Epithelial cell of esophagus (primary cell): ENCODE data around the gene TIMM50.

ENCODE experiments used
- DNase-seq: peaks from one replicate; pipeline ENCODE4 v3.0.0; 2010; ENCODE audit warnings: low read depth
- H3K4me3 ChIP-seq: 2 replicates; pipeline ENCODE4 v1.5.1; 2011; ENCODE audit warnings: mild to moderate bottlenecking, low read length, control low read depth
- TF ChIP-seq, protein P1 (sequence below): IDR thresholded peaks from 2 replicates; pipeline ENCODE4 v1.5.1; 2011; ENCODE audit warnings: low read depth, mild to moderate bottlenecking, low read length, control low read depth, inconsistent platforms; ENCODE audit not compliant: insufficient read depth; ENCODE audit errors: missing control alignments

The TIMM50 gene

DNA sequence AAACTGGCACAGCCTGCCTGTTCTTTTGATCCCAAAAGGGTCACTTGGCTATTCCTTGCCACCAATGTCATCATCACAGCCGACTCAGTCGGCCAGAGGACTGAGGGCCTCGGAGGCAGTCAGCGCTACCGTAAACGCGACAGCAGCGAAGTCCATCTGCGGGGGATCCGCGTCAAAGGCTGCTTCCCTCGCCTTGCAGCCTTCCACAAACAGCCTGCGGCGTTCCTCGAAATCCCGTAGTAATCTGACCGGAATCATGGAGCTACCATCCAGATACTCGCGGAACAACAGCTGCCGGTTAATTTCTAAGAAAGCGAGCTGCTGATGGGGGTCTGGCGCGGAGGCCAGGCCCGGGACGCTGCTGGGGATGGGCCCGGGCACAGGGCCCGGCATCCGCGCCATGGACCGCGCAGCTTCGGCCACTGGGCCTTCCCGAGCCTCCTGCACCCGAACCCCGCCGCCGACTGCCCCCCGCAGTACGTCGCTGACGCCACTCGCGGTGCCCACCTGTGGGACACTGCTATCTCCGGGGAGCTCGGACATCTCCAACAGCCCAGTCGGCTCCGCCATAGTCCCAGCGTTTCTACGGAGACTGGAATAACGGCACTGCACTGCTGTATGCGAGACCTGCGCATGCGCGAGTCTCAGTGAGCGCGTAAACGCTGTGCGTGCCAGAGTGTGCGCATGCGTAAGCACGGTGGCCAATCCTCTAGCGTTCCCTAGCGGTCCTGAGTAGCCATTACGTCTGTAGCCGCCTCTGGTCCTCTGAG, 51.8 kb downstream of the TIMM50 start, which contains the start of gene EID2B:
Gene EID2B (minus strand): TSS at position 620 of the 770 bp plus-strand sequence. CDS start 50 bp downstream, at position 570.
- TF ChIP-seq, protein P1, sequence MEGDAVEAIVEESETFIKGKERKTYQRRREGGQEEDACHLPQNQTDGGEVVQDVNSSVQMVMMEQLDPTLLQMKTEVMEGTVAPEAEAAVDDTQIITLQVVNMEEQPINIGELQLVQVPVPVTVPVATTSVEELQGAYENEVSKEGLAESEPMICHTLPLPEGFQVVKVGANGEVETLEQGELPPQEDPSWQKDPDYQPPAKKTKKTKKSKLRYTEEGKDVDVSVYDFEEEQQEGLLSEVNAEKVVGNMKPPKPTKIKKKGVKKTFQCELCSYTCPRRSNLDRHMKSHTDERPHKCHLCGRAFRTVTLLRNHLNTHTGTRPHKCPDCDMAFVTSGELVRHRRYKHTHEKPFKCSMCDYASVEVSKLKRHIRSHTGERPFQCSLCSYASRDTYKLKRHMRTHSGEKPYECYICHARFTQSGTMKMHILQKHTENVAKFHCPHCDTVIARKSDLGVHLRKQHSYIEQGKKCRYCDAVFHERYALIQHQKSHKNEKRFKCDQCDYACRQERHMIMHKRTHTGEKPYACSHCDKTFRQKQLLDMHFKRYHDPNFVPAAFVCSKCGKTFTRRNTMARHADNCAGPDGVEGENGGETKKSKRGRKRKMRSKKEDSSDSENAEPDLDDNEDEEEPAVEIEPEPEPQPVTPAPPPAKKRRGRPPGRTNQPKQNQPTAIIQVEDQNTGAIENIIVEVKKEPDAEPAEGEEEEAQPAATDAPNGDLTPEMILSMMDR: peak; percentile 98

DNA sequence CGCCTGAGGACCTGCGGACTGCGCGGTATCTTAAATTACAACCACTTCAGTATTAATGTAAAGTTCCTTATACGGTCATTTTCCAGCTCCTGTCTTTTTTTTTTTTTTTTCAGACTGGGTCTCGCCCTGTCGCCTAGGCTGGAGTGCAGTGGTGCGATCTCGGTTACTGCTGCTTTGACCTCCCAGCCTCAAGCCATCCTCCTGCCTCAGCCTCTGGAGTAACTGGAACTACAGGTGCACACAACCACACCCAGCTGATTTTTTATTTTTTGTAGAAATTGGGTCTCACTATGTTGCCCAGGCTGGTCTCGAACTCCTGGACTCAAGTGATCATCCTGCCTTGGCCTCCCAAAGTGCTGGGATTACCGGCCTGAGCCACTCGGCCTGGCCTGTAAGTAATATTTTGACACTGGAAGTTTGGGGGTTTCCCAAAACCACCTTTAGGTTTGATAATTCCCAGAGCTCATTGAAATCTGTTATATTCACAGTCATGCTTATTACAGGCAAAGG, 52.4 kb downstream of the TIMM50 start:
- TF ChIP-seq, protein P1: no peak
- no peak for DNase-seq
- no peak overlapping the region for H3K4me3 ChIP-seq

More for the DNA sequence above, 51.8 kb downstream of the TIMM50 start, which contains the start of gene EID2B:
- peak; percentile 95 for DNase-seq
- H3K4me3 ChIP-seq: peak within 1 kb of the TSS; percentile 84

DNA sequence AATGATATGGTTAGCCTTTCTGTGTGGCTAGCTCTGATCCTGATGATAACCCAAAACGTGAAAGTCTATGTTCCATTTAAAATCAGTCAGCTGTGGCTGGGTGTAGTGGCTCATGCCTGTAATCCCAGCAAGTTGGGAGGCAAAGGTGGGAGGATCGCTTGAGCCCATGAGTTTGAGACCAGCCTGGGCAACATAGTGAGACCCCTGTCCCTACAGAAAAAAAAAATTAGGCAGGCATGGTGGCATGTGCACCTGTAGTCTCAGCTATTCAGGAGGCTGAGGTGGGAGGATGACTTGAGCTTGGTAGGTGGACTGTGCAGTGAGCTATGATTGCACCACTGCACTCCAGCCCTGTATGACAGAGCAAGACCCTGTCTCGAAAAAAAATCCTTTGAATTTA, 53.2 kb downstream of the TIMM50 start:
- no peak overlapping the region for H3K4me3 ChIP-seq
- DNase-seq: no peak
- TF ChIP-seq, protein P1: no peak

DNA sequence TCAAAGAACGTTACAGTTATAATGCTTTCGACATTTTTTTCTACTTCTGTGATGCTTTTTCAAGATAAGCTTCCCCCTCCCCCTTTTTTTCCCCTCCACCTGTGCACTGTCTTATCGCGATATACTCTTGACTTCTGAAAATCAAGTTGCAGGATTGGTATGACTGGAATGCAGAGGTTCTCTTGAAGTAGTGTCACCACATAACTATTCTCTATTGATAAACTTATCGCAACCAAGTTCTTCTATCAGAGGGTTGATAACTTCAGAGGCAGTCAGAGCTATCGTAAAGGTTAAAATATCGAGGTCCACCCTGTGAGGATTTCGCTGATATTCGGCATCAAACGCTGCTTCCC, 58.5 kb downstream of the TIMM50 start:
- peak overlapping the region; percentile 88 for H3K4me3 ChIP-seq
- DNase-seq: no peak
- TF ChIP-seq, protein P1: no peak

DNA sequence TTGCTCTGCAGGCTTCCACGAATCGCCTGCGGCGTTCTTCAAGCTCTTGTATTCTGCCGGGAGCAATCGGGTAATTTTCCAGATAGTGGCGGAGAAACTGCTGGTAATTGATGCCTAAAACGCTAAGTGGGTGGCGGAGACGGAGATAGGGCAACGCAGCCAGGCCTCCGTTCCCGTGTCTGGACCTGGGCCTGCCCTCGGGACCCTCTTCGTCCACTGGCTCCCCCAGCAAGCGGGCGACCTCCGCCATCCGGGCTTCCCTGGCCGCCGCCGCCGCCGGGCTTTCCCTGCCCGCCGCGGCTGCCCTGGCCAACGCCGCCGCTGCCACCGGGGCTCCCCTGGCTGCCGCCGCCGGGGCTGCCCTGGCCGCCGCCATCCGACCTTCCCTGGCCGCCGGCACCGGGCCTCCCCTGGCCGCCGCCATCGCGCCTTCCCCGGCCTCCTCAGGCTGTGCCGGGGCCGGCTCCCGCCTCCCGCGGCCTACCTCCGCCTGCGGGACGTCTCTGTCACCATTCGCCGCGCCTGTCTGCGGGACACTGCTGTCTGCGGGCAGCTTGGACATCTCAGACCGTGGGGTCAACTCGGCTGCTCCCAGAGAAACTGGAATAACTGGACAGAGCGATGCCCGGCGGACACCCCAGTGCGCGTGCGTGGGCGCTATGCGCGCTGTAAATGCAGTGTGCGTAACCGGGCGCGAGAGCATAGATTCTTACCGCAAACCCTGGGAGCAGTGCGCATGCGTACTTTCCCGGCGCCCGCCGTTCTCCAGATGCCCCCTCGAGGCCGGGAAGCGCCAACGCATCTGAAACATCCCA, 59.1 kb downstream of the TIMM50 start, which contains the start of gene EID2:
Gene EID2 (minus strand): TSS at position 644 of the 815 bp plus-strand sequence. CDS start 82 bp downstream, at position 562.
- DNase-seq: peak; percentile 94
- peak within 1 kb of the TSS; percentile 88 for H3K4me3 ChIP-seq
- TF ChIP-seq, protein P1: peak; percentile 84

DNA sequence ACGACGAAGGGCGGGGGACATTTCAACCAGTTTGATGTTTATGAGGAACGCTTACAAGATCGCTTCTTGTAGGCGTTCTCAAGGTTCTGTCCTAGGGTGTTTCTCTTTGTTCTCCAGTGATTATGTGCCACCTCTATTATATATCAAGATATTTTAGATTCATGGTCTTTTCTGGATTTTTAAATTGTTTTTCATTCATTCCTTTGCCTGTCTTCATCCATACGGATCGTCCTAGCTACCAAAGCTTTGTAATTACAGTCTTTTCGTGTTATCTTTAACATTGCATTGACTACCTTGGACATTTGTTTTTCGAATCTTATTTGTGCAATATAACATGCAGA, 59.7 kb downstream of the TIMM50 start:
- no peak overlapping the region for H3K4me3 ChIP-seq

More for the DNA sequence above, 59.7 kb downstream of the TIMM50 start:
- TF ChIP-seq, protein P1: no peak
- DNase-seq: no peak
